MCF 10A (cell line): Measurements from ENCODE around the gene FCGR3A. TPM values are rescaled to one million over a fixed set of nuclear protein-coding genes. Genes with fewer than 3 reads are reported as not detected.
A peak's percentile ranks its signal among the peaks of the same experiment; 100 is the strongest.
"Not testable (repeated sequence)": the region's sequence is repeated elsewhere in the genome, so short reads cannot be mapped to it uniquely, and the experiment has no call there.

Source experiments
- BruUV-seq: library from RNA; stranded (reverse); fragments of 400-500 nt; replicated peaks from 2 replicates; lab custom pipeline; 2021; lab: Mats Ljungman, UMichigan
- CTCF ChIA-PET: fragments of 300-600 bp; sonication (Branson Sonifier 250); formaldehyde crosslinking; extraction: SDS; loops from one replicate; lab custom pipeline; 2021; ENCODE audit warnings: antibody characterized with exemption, inconsistent platforms; lab: Yijun Ruan, JAX
- POLR2A ChIA-PET: fragments of 300-600, 350-650 bp; sonication (Branson Sonifier 250); formaldehyde crosslinking; extraction: SDS; loops from one replicate; lab custom pipeline; 2020; ENCODE audit warnings: antibody characterized with exemption, inconsistent platforms; lab: Yijun Ruan, JAX
- DNase-seq: peaks from one replicate; pipeline ENCODE4 v3.0.0-alpha.2; 2018; ENCODE audit not compliant: unreplicated experiment
- H3K27ac Mint-ChIP-seq: one replicate; pipeline ENCODE4 v1.8.0; 2022; ENCODE audit warnings: mild to moderate bottlenecking, low read depth, mixed read lengths; ENCODE audit not compliant: unreplicated experiment
- H3K27me3 Mint-ChIP-seq: one replicate; pipeline ENCODE4 v1.8.0; 2022; ENCODE audit warnings: mixed read lengths; ENCODE audit not compliant: insufficient read depth, unreplicated experiment
- H3K36me3 Mint-ChIP-seq: one replicate; pipeline ENCODE4 v1.8.0; 2022; ENCODE audit warnings: mild to moderate bottlenecking, moderate library complexity, mixed read lengths; ENCODE audit not compliant: insufficient read depth, unreplicated experiment
- H3K4me1 Mint-ChIP-seq: one replicate; pipeline ENCODE4 v1.8.0; 2022; ENCODE audit warnings: mixed read lengths; ENCODE audit not compliant: insufficient read depth, unreplicated experiment
- H3K4me3 Mint-ChIP-seq: one replicate; pipeline ENCODE4 v1.8.0; 2022; ENCODE audit warnings: mild to moderate bottlenecking, moderate library complexity, mixed read lengths; ENCODE audit not compliant: unreplicated experiment
- H3K9me3 Mint-ChIP-seq: one replicate; pipeline ENCODE4 v1.8.0; 2022; ENCODE audit warnings: mixed read lengths; ENCODE audit not compliant: unreplicated experiment
- intact Hi-C: fragments of 100-400 bp; cut with micrococcal nuclease; formaldehyde crosslinking; loops from 2 replicates; pipeline ENCODE4 v1.14.1; 2022
- total RNA-seq: library from RNA; stranded (reverse); gene quantifications from 2 replicates; pipeline ENCODE4 v1.2.3, GENCODE V29; 2022

Gene FCGR3A
- total RNA-seq, 1 experiment from 2014 or later = not detected

DNA sequence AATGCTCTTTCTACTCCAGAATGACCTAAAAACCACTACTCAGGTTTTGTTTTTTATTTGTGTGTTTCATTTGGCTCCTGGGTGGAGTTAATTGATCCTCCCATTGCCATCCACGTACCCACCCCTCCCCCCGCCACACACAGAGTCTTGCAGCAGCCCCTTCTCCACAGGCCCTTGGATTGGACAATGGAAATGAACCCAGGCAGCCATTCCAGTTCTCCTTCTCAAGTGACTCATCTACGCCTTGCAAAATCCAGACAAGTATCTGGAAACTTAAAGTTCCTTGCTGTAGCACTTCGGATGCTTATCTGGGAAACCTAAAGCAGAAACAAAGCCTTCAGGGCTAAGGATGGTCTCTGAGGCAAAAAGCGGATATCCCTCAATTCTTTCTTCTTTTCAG, 1.3 kb upstream of the FCGR3A start:
- H3K27me3 Mint-ChIP-seq, intact Hi-C loops, CTCF ChIA-PET, H3K4me3 Mint-ChIP-seq, POLR2A ChIA-PET, BruUV-seq, H3K36me3 Mint-ChIP-seq, H3K27ac Mint-ChIP-seq, H3K9me3 Mint-ChIP-seq, H3K4me1 Mint-ChIP-seq: not testable (repeated sequence)
- DNase-seq = peak; percentile 18

DNA sequence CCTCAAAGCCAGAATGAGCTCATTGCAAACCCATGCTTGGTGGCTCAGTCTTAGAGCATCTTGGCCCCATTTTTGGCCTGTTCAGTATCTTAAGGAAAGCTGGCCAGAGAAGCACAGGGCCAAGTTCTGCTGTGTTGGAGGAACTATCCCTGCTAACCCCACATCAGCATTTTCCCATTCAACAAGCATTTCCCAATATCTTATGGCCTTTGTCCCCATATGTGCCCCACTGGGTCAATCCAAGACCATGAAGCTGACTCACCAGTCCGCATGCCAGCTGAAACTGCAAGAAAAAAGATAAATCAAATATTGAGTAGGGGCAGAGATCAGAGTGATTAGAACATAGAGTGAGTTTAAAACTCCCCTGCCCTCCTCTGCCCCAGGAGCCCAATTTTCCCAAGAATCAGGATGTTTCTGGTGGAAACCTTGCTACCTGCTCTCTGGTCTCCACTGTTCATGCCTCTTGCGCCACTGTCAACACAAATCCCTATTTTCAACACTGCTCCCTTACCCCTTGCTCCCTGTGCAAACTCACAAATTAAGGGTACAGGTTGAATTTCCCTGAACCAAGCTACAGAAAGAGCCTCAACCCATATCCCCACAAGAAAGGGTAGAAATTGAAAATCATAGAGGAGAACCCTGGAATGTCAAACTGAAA, 740 bp downstream of the FCGR3A start:
- H3K36me3 Mint-ChIP-seq, intact Hi-C loops, POLR2A ChIA-PET: not testable (repeated sequence)

DNA sequence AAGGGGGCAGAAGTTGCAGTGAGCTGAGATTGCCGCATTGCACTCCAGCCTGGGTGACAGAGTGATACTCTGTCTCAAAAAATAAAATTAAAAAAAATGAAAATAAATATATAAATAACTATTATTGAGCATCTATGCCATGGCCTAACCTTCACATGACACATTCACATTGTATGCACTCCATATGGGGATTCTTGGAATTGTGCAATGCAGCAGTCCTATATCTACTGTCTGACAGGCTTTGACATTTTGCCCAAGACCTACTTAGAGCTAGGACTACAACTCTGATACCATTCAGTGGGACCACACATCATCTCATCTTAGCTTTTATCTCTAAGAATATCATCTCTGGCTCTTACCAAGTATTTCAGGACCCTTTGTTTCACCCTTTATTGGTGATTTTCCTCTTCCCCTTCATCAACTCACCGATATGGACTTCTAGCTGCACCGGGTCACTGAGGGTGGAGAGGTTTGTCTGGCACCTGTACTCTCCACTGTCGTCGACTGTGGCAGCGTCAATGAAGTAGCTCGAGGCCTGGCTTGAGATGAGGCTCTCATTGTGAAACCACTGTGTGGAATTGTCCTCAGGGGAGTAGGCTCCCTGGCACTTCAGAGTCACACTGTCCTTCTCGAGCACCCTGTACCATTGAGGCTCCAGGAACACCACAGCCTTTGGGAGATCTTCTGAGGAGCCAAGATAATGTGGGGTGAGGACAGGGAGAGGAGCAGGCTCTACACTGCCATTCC, 1.4 kb downstream of the FCGR3A start:
- CTCF ChIA-PET, H3K36me3 Mint-ChIP-seq, H3K4me1 Mint-ChIP-seq, H3K27ac Mint-ChIP-seq, H3K27me3 Mint-ChIP-seq, BruUV-seq, H3K4me3 Mint-ChIP-seq, POLR2A ChIA-PET, H3K9me3 Mint-ChIP-seq, intact Hi-C loops: not testable (repeated sequence)
- peak; percentile 19 for DNase-seq

More for the DNA sequence above, 740 bp downstream of the FCGR3A start:
- CTCF ChIA-PET, BruUV-seq, H3K9me3 Mint-ChIP-seq, H3K27ac Mint-ChIP-seq, H3K27me3 Mint-ChIP-seq, DNase-seq, H3K4me1 Mint-ChIP-seq, H3K4me3 Mint-ChIP-seq: not testable (repeated sequence)

DNA sequence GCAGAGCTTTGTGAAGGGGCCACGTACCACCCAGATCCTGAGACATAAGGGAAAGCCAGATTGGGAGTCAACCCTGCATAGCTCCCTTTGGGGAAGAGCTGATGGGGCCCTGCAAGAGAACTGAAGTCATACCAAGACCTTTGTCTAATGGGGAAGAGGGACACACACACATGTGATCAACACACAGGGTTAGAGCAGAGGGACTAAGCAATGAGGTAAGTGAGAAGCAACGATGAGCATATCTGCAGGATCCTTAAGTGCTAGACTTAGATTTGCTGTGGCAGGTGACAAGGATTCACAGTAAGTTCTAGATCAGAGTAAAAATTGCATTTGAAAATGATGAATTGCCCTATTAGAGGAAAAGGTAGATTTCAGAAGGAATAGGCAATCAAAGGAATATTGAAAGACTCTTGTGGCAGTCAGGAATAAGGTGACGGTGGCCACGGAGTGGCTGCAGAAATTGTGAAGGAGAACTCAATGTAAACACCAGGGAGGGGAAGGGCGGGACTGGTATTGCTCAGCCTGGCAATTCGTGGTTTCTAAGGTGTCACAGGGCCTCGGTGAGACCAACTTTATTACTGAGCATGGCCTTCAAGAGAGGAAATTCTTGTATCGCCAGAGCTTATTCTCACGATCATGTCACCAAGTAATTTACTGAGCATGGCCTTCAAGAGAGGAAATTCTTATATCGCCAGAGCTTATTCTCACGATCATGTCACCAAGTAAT, 4.5 kb downstream of the FCGR3A start:
- H3K4me1 Mint-ChIP-seq, H3K9me3 Mint-ChIP-seq, DNase-seq, H3K4me3 Mint-ChIP-seq, POLR2A ChIA-PET, intact Hi-C loops, H3K36me3 Mint-ChIP-seq, H3K27me3 Mint-ChIP-seq, BruUV-seq, H3K27ac Mint-ChIP-seq, CTCF ChIA-PET: not testable (repeated sequence)

DNA sequence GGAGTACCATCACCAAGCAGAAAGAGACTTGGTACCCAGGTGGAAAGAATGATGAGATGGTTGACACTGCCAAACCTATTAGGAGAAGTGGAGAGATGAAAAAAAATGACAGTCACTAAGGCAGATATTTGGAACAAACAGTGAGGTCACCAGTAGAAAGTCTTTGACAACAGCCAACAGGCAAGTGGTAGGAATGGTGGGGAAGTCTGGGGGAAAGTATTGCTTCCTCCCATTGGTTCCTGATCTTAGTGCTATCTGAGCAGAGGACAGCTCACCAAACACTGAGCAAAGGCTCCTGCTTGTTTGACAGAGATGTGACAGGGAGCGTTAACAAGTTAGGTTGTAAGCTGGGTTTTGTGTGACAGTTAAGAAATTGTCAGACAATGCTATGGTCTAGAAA, 6.5 kb downstream of the FCGR3A start:
- CTCF ChIA-PET = interaction anchor here (1.1 kb wide), 1 partner anchor 184 kb away, joined by 3 read pairs; no protein-coding TSS in a partner anchor
- BruUV-seq, DNase-seq, H3K4me3 Mint-ChIP-seq, intact Hi-C loops, H3K27me3 Mint-ChIP-seq, H3K27ac Mint-ChIP-seq, POLR2A ChIA-PET, H3K4me1 Mint-ChIP-seq, H3K9me3 Mint-ChIP-seq: not testable (repeated sequence)
- H3K36me3 Mint-ChIP-seq = peaks cover 15% of the 10 kb centered on the region

DNA sequence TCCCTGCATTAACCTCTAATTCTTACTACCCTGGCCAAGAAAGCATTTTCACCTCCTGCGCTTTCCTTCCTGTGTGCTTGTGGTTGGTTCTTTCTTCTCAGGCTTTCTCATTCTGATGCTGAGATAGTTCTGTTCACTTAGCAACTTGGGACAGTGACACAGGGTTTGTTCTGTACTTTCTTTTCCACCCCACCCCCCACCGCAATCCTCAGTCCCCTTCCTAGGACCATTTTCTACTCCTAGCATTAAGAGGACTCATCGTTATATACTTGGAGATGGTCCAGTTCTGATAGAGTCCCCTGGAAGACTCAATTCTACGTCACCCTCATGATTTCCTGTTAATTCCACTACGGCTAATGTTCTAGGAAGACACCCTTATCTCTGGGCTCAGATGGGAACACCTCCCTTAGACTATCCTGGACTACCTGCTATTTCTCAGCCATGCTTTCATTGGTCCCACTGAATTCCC, 7.5 kb downstream of the FCGR3A start:
- H3K9me3 Mint-ChIP-seq, H3K4me1 Mint-ChIP-seq, intact Hi-C loops, CTCF ChIA-PET, BruUV-seq, H3K27me3 Mint-ChIP-seq, H3K4me3 Mint-ChIP-seq, H3K27ac Mint-ChIP-seq, DNase-seq: not testable (repeated sequence)
- POLR2A ChIA-PET = interaction anchor here (0.5 to 0.7 kb wide), 2 partner anchors 10 to 1153 kb away, joined by 3 to 4 read pairs; no protein-coding TSS in a partner anchor
- peaks cover 15% of the 10 kb centered on the region for H3K36me3 Mint-ChIP-seq

DNA sequence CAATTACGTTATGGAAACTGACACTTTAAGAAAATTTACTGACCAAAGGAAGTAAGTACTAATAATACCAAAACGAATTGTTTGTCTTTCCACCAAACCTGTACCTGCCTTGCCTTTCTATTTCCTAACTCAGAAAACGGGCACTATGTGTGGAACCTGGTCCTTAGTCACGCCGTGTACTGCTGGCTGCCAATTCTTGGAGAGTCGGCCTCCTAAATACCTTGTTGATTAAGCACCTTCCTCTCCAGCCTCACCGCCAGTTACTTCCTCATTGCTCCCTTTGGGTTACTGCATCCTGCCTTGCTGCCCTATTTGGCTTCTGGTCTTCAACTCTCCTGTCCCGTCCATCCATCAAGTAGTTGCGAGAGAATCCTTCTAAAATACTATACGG, 9.1 kb downstream of the FCGR3A start:
- H3K9me3 Mint-ChIP-seq, BruUV-seq, H3K4me1 Mint-ChIP-seq, H3K27me3 Mint-ChIP-seq, intact Hi-C loops: not testable (repeated sequence)
- Mint-ChIP-seq H3K27ac (peak overlapping the region; percentile 93), H3K36me3 (peaks cover 15% of the 10 kb centered on the region), H3K4me3 (peak overlapping the region; percentile 87)
- ChIA-PET CTCF (interaction anchor here (0.5 to 1.8 kb wide), 4 partner anchors 9 to 203 kb away, joined by 4 to 12 read pairs (median 7); no protein-coding TSS in a partner anchor), POLR2A (interaction anchor here (0.9 to 2.7 kb wide), 8 partner anchors 9 to 252 kb away, joined by 3 to 19 read pairs (median 8); partner anchors contain the start of genes DUSP12 and HSPA6)
- peak; percentile 34 for DNase-seq

DNA sequence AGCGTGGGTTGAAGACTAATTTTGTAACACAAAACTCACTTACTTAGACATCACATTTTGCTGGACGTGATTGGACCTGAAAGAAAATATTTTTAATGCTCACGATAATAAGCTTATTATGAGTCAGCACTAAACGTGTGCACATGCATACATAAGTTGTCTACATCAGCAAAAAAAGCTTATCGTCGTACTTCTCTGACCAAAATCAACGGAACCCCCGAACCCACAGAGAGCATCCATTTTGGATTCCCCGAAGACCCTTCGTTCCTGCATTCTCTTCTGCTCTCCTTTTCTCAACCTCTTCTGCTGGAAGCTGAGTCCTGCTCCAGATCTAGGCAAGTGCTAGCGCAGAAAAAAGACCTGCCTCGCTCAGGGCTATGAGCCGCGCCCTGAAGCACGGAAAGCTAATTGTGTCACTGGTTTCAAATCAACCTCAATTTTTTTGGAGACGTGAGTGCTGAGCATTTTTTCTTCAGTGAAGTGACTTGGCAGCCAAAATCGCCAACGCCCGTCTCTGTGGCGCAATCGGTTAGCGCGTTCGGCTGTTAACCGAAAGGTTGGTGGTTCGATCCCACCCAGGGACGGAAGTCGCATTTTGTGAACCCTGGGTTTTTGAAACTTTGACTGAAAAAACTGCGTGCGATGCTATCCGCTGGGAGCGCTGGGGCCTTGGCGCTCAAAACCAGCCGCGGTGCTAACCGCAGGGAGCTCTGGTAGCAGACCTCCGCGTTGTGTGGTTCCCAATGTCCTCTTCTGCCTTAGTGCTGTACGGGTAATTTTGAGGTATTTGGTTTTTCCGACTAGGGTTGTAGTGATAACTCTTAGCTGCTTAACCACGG, 9.7 kb downstream of the FCGR3A start:
- peak overlapping the region; percentile 87 for H3K4me3 Mint-ChIP-seq
- H3K27ac Mint-ChIP-seq = peak overlapping the region; percentile 93
- TSS peak; percentile 100 for BruUV-seq
- H3K4me1 Mint-ChIP-seq, H3K9me3 Mint-ChIP-seq, H3K27me3 Mint-ChIP-seq, intact Hi-C loops: not testable (repeated sequence)
- ChIA-PET CTCF (interaction anchor here (0.5 to 1.8 kb wide), 8 partner anchors 9 to 678 kb away, joined by 3 to 12 read pairs (median 4); partner anchors contain the start of gene DUSP12), POLR2A (interaction anchor here (0.6 to 2.7 kb wide), 17 partner anchors 9 to 1177 kb away, joined by 3 to 19 read pairs (median 3); partner anchors contain the start of genes DUSP12, HSPA6 and ITLN2)
- H3K36me3 Mint-ChIP-seq = peaks cover 15% of the 10 kb centered on the region
- DNase-seq = peak; percentile 94
